ENCODE data around the gene TRIM44. TPM values are rescaled to one million over a fixed set of nuclear protein-coding genes. Genes with fewer than 3 reads are reported as not detected.

The TRIM44 gene
- total and polyA plus RNA-seq, 8 donors = 6.3 to 55.4 (median 36.4) TPM

DNA sequence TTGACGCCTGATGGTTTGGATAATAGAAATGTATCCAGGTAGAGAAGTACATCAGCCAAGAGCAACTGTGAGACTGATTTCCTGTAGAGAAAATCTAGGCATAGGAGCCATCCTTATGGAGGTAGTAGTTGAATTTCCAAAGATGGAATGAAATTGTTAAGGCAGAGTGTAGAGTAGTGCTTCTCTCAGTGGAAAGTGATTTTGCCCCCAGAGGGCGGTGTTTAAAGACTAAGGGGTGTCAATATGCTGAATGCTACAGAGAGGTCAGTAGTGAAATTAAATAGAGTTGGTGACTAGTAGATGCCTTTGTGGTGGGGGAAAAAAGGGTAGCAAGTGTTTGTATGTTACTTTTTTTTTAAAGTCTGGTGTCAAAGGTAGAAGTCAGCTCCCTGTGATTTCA is 54.5 kb downstream of the TRIM44 start:
- H3K27ac ChIP-seq = no peak overlapping the region
- no peak for DNase-seq
- intact Hi-C loops (cut with DNase I) = no loop called here
- TF ChIP-seq, protein P1, sequence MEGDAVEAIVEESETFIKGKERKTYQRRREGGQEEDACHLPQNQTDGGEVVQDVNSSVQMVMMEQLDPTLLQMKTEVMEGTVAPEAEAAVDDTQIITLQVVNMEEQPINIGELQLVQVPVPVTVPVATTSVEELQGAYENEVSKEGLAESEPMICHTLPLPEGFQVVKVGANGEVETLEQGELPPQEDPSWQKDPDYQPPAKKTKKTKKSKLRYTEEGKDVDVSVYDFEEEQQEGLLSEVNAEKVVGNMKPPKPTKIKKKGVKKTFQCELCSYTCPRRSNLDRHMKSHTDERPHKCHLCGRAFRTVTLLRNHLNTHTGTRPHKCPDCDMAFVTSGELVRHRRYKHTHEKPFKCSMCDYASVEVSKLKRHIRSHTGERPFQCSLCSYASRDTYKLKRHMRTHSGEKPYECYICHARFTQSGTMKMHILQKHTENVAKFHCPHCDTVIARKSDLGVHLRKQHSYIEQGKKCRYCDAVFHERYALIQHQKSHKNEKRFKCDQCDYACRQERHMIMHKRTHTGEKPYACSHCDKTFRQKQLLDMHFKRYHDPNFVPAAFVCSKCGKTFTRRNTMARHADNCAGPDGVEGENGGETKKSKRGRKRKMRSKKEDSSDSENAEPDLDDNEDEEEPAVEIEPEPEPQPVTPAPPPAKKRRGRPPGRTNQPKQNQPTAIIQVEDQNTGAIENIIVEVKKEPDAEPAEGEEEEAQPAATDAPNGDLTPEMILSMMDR (IDR thresholded peaks at IDR 0.05) = no peak
- no peaks in the 10 kb centered on the region for H3K9me3 ChIP-seq
- no peak for FAIRE-seq
- WGBS, 2 donors = 94 to 100% methylated on average over 2 of the region's 2 CpGs
- H3K4me3 ChIP-seq = no peak overlapping the region
- H3K36me3 ChIP-seq = no peaks in the 10 kb centered on the region
- H3K27me3 ChIP-seq = no peaks in the 10 kb centered on the region
- ATAC-seq = peak in 1 of 4 donors; percentile 49
- H3K4me1 ChIP-seq = peaks cover 0 to 3% (median 0%) of the 10 kb centered on the region in 3 donors

- Histone ChIP-seq H3K27ac (no peak overlapping the region), H3K9me3 (no peaks in the 10 kb centered on the region), H3K4me3 (no peak overlapping the region), H3K4me1 (peaks cover 0 to 4% (median 3%) of the 10 kb centered on the region in 3 donors), H3K27me3 (no peaks in the 10 kb centered on the region), H3K36me3 (no peaks in the 10 kb centered on the region)
- intact Hi-C loops (cut with DNase I) = no loop called here
- TF ChIP-seq, protein P1 (IDR thresholded peaks at IDR 0.05) = no peak
- FAIRE-seq = no peak
- no peak for DNase-seq
- ATAC-seq = no peak
- WGBS, 2 donors = 94 to 96% methylated on average over 2 of the region's 2 CpGs
Measured at GRCh38 chr11:35717520-35717919, 54.9 kb downstream of the TRIM44 start.

- no peak overlapping the region for H3K27ac ChIP-seq
Measured at GRCh38 chr11:35721651-35722282, 59.2 kb downstream of the TRIM44 start.

GRCh38 chr11:35722641-35723040 is 60.1 kb downstream of the TRIM44 start:
- Histone ChIP-seq H3K4me1 (peaks cover 6 to 17% (median 14%) of the 10 kb centered on the region in 3 donors), H3K4me3 (no peak overlapping the region), H3K27me3 (no peaks in the 10 kb centered on the region), H3K27ac (no peak overlapping the region), H3K36me3 (peaks cover 0 to 18% (median 0%) of the 10 kb centered on the region in 3 donors), H3K9me3 (no peaks in the 10 kb centered on the region)
- WGBS, 2 donors = 41 to 42% methylated on average over 4 of the region's 4 CpGs
- TF ChIP-seq, protein P1 (IDR thresholded peaks at IDR 0.05) = no peak
- ATAC-seq = no peak
- intact Hi-C loops (cut with DNase I) = no loop called here
- no peak for FAIRE-seq
- no peak for DNase-seq

More at GRCh38 chr11:35721651-35722282, 59.2 kb downstream of the TRIM44 start:
- 65 to 72% methylated on average over 2 of the region's 2 CpGs for WGBS, 2 donors
- intact Hi-C loops (cut with DNase I) = no loop called here
- TF ChIP-seq, protein P1 (IDR thresholded peaks at IDR 0.05) = no peak
- Histone ChIP-seq H3K4me1 (peaks cover 6 to 17% (median 14%) of the 10 kb centered on the region in 3 donors), H3K27me3 (no peaks in the 10 kb centered on the region), H3K4me3 (no peak overlapping the region), H3K9me3 (no peaks in the 10 kb centered on the region), H3K36me3 (peaks cover 0 to 10% (median 0%) of the 10 kb centered on the region in 3 donors)
- FAIRE-seq = no peak
- no peak for DNase-seq
- peak; percentile 16 to 52 (median 39) for ATAC-seq

- Histone ChIP-seq H3K4me3 (no peak overlapping the region), H3K9me3 (no peaks in the 10 kb centered on the region), H3K36me3 (peaks cover 0 to 18% (median 0%) of the 10 kb centered on the region in 3 donors), H3K4me1 (peaks cover 6 to 17% (median 14%) of the 10 kb centered on the region in 3 donors), H3K27ac (no peak overlapping the region), H3K27me3 (no peaks in the 10 kb centered on the region)
- FAIRE-seq (no peak), ATAC-seq (peak in 1 of 4 donors; percentile 40), DNase-seq (no peak)
- TF ChIP-seq, protein P1 (IDR thresholded peaks at IDR 0.05) = no peak
- intact Hi-C loops (cut with DNase I) = no loop called here
- 99 to 100% methylated on average over 1 of the region's 1 CpG for WGBS, 2 donors
Measured at GRCh38 chr11:35723493-35723892, 60.9 kb downstream of the TRIM44 start.
